Measurements from ENCODE around the gene FBXO36. TPM values are rescaled to one million over a fixed set of nuclear protein-coding genes. Genes with fewer than 3 reads are reported as not detected.
A peak's percentile ranks its signal among the peaks of the same experiment; 100 is the strongest.

Gene FBXO36
- total and polyA plus RNA-seq, 10 of the 15 experiments (the other 5 are each of a cell fraction or from before 2014, with no cell fraction given), result 0.79 to 2.7 (median 1.3) TPM

- Histone ChIP-seq H3K36me3 (ENCODE audit: control insufficient read depth in 2 of 2, insufficient read depth in 2 of 2, low read length in 1 of 2) (peaks cover 5 to 25% of the 10 kb centered on the region in 2 experiments), H3K27ac (ENCODE audit: control insufficient read depth, insufficient read depth) (no peak overlapping the region), H3K79me2 (ENCODE audit: control insufficient read depth, insufficient read depth, low read length) (peaks cover 79% of the 10 kb centered on the region), H3K4me1 (ENCODE audit: control insufficient read depth, insufficient read depth, low read length) (peaks cover 5% of the 10 kb centered on the region), H2AFZ (ENCODE audit: control insufficient read depth, low read depth, low read length) (no peak overlapping the region), H3K4me2 (ENCODE audit: control insufficient read depth, insufficient read depth) (no peak overlapping the region), H4K20me1 (ENCODE audit: control insufficient read depth, insufficient read depth) (no peaks in the 10 kb centered on the region; the same call in none of the 2 replicates), H3K9ac (ENCODE audit: control insufficient read depth, insufficient read depth, low read length) (no peak overlapping the region), H3K9me3 (replicated peaks; ENCODE audit: control insufficient read depth, insufficient read depth, low read length) (no peaks in the 10 kb centered on the region), H3K4me3 (no peak overlapping the region), H3K27me3 (replicated peaks in 1 of 2; ENCODE audit: control insufficient read depth in 2 of 2, insufficient read depth in 2 of 2, low read length in 1 of 2) (no peaks in the 10 kb centered on the region)
- DNase-seq (ENCODE audit: low read depth, low spot score), result no peak
- TF ChIP-seq NR2C1 (IDR thresholded peaks at IDR 0.05), result no peak
- 0 out of 2 replicates have a peak, but pooled peaks have one; percentile 20 for TF ChIP-seq POLR2AphosphoS5 (IDR thresholded peaks at IDR 0.05; ENCODE audit: low read length)
- no TSS peak for BruUV-seq (replicated peaks)
- ChIA-PET RAD21 (ENCODE audit: unreplicated experiment) (interaction anchor here (1.0 kb wide), 1 partner anchor 10 kb away, joined by 5 read pairs; no protein-coding TSS in a partner anchor), SMC1A (ENCODE audit: uncharacterized antibody, unreplicated experiment) (interaction anchor here (1.4 kb wide), 1 partner anchor 14 kb away, joined by 6 read pairs; no protein-coding TSS in a partner anchor), POLR2A (interaction anchor here (0.6 to 1.1 kb wide), 2 partner anchors 9 to 35 kb away, joined by 3 read pairs; no protein-coding TSS in a partner anchor), CTCF (interaction anchor here (1.1 to 6.2 kb wide), 2 partner anchors 9 to 13 kb away, joined by 3 to 32 read pairs; no protein-coding TSS in a partner anchor)
- 96% methylated on average over 3 of the region's 3 CpGs for WGBS (ENCODE audit: insufficient coverage, insufficient replicate concordance, low lambda C conversion rate, missing lambda C conversion rate)
- in situ Hi-C loops (cut with MboI), result no loop called here
- no peak for ATAC-seq
- intact Hi-C loops (cut with micrococcal nuclease; ENCODE audit: unreplicated experiment), result no loop called here
- FAIRE-seq, result no peak
Measured at GRCh38 chr2:229901819-229902218, 20.5 kb upstream of the FBXO36 start.

- no peaks in the 10 kb centered on the region for H3K27me3 ChIP-seq (replicated peaks in 1 of 2; ENCODE audit: control insufficient read depth in 2 of 2, insufficient read depth in 2 of 2, low read length in 1 of 2)
- H3K4me3 ChIP-seq, result no peak overlapping the region
- in situ Hi-C loops (cut with MboI), result no loop called here
- H2AFZ ChIP-seq (ENCODE audit: control insufficient read depth, low read depth, low read length), result no peak overlapping the region
- peaks cover 5 to 25% of the 10 kb centered on the region in 2 experiments for H3K36me3 ChIP-seq (ENCODE audit: control insufficient read depth in 2 of 2, insufficient read depth in 2 of 2, low read length in 1 of 2)
- ChIA-PET CTCF (interaction anchor here (0.7 to 6.2 kb wide), 5 partner anchors 8 to 102 kb away, joined by 3 to 32 read pairs (median 5); no protein-coding TSS in a partner anchor), SMC1A (ENCODE audit: uncharacterized antibody, unreplicated experiment) (interaction anchor here (0.9 to 1.4 kb wide), 3 partner anchors 8 to 67 kb away, joined by 3 to 6 read pairs (median 3); no protein-coding TSS in a partner anchor), POLR2A (interaction anchor here (0.6 to 1.1 kb wide), 2 partner anchors 10 to 36 kb away, joined by 3 read pairs; no protein-coding TSS in a partner anchor), RAD21 (ENCODE audit: unreplicated experiment) (interaction anchor here (0.7 to 1.0 kb wide), 2 partner anchors 8 to 36 kb away, joined by 3 to 5 read pairs; no protein-coding TSS in a partner anchor)
- DNase-seq (ENCODE audit: low read depth, low spot score) (no peak), FAIRE-seq (no peak), ATAC-seq (no peak)
- WGBS (ENCODE audit: insufficient coverage, insufficient replicate concordance, low lambda C conversion rate, missing lambda C conversion rate), result 100% methylated on average over 3 of the region's 3 CpGs
- H3K9me3 ChIP-seq (replicated peaks; ENCODE audit: control insufficient read depth, insufficient read depth, low read length), result no peaks in the 10 kb centered on the region
- intact Hi-C loops (cut with micrococcal nuclease; ENCODE audit: unreplicated experiment), result no loop called here
- H3K9ac ChIP-seq (ENCODE audit: control insufficient read depth, insufficient read depth, low read length), result no peak overlapping the region
- no peaks in the 10 kb centered on the region; the same call in none of the 2 replicates for H4K20me1 ChIP-seq (ENCODE audit: control insufficient read depth, insufficient read depth)
- no TSS peak for BruUV-seq (replicated peaks)
- H3K79me2 ChIP-seq (ENCODE audit: control insufficient read depth, insufficient read depth, low read length), result peaks cover 84% of the 10 kb centered on the region
- H3K4me1 ChIP-seq (ENCODE audit: control insufficient read depth, insufficient read depth, low read length), result peaks cover 5% of the 10 kb centered on the region
- no peak overlapping the region for H3K27ac ChIP-seq (ENCODE audit: control insufficient read depth, insufficient read depth)
- no peak for TF ChIP-seq NFYB (IDR thresholded peaks at IDR 0.05; ENCODE audit: insufficient read depth, low read depth, low read length)
- TF ChIP-seq PBX3 (IDR thresholded peaks at IDR 0.05; ENCODE audit: insufficient replicate concordance, low read depth, low read length), result no peak
- no peak for TF ChIP-seq PAX5 (IDR thresholded peaks at IDR 0.05; ENCODE audit: borderline replicate concordance, low read depth, low read length)
- no peak for TF ChIP-seq PML (IDR thresholded peaks at IDR 0.05; ENCODE audit: low read length)
- no peak for TF ChIP-seq RAD21 (IDR thresholded peaks at IDR 0.05; ENCODE audit: insufficient read depth, low read depth, low read length)
- no peak for TF ChIP-seq GATAD2B (conservative IDR thresholded peaks at IDR 0.05; ENCODE audit: low read depth)
- H3K4me2 ChIP-seq (ENCODE audit: control insufficient read depth, insufficient read depth), result no peak overlapping the region
Measured at GRCh38 chr2:229903037-229903436, 19.3 kb upstream of the FBXO36 start.

All from GM12878 (cell line).